ENCODE data around the gene POM121L2. TPM values are rescaled to one million over a fixed set of nuclear protein-coding genes. Genes with fewer than 3 reads are reported as not detected.

POM121L2 gene
- total RNA-seq, 2 experiments from 2014 or later: not detected

- TF ChIP-seq, protein P1, sequence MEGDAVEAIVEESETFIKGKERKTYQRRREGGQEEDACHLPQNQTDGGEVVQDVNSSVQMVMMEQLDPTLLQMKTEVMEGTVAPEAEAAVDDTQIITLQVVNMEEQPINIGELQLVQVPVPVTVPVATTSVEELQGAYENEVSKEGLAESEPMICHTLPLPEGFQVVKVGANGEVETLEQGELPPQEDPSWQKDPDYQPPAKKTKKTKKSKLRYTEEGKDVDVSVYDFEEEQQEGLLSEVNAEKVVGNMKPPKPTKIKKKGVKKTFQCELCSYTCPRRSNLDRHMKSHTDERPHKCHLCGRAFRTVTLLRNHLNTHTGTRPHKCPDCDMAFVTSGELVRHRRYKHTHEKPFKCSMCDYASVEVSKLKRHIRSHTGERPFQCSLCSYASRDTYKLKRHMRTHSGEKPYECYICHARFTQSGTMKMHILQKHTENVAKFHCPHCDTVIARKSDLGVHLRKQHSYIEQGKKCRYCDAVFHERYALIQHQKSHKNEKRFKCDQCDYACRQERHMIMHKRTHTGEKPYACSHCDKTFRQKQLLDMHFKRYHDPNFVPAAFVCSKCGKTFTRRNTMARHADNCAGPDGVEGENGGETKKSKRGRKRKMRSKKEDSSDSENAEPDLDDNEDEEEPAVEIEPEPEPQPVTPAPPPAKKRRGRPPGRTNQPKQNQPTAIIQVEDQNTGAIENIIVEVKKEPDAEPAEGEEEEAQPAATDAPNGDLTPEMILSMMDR (IDR thresholded peaks at IDR 0.05): no peak
- Mint-ChIP-seq H3K36me3 (ENCODE audit: low read depth) (no peaks in the 10 kb centered on the region), H3K27me3 (peaks cover 27% of the 10 kb centered on the region), H3K4me1 (ENCODE audit: low read depth) (no peaks in the 10 kb centered on the region), H3K4me3 (no peak overlapping the region), H3K27ac (no peak overlapping the region), H3K9me3 (no peaks in the 10 kb centered on the region)
- ChIA-PET CTCF (no interaction called here), POLR2A (no interaction called here)
- ATAC-seq (no peak), DNase-seq (no peak)
- intact Hi-C loops (cut with micrococcal nuclease): no loop called here
These were observed 9.8 kb upstream of the POM121L2 start for GRCh38 chr6:27321901-27322300.

DNA sequence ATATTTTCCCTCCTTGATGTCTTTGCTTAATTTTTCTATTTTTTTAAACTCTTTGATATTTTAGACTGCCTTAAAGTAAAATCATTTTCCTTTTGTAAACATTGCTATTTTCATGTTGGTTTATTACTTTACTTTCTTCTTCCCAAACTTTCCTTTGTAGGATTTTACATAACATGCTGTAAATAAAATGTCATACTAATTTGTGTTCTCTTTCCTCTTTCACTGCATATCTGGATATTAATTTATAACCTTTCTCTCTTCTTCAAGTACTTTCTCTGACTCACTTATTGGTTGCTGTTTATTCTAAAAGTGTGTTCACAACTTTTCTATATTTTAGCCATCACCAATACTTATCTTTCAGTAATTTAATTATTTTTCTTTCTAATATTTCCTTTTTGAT lies 9.3 kb upstream of the POM121L2 start:
- Mint-ChIP-seq H3K27ac (no peak overlapping the region), H3K27me3 (peaks cover 26% of the 10 kb centered on the region), H3K9me3 (no peaks in the 10 kb centered on the region), H3K36me3 (ENCODE audit: low read depth) (no peaks in the 10 kb centered on the region), H3K4me1 (ENCODE audit: low read depth) (no peaks in the 10 kb centered on the region), H3K4me3 (no peak overlapping the region)
- intact Hi-C loops (cut with micrococcal nuclease): no loop called here
- TF ChIP-seq, protein P1 (IDR thresholded peaks at IDR 0.05): no peak
- POLR2A ChIA-PET: no interaction called here
- DNase-seq (no peak), ATAC-seq (no peak)
- CTCF ChIA-PET: no interaction called here

DNA sequence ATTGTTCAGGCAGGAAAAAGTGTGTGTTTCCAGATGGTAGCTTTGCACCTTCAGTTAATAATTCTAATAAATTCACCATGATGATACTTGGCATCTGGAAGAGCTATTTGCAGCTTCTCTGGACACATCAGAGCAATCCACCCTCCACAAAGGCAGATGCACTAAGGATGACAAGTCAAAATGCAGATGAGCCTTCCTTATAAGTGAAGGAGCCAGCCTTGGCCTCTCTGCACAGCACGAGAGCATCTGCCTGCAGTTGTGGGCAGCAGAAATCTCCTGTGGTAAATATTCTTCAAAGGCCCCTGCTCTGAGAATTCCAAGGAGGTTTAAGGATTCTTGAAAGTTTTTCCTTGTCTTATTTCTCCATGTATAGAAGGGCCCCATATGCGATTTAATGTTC lies 6.9 kb upstream of the POM121L2 start:
- H3K4me1 Mint-ChIP-seq (ENCODE audit: low read depth): no peaks in the 10 kb centered on the region
- ATAC-seq: no peak
- no peak for DNase-seq
- peaks cover 27% of the 10 kb centered on the region for H3K27me3 Mint-ChIP-seq
- H3K9me3 Mint-ChIP-seq: no peaks in the 10 kb centered on the region
- CTCF ChIA-PET: no interaction called here
- POLR2A ChIA-PET: no interaction called here
- H3K27ac Mint-ChIP-seq: no peak overlapping the region
- TF ChIP-seq, protein P1 (IDR thresholded peaks at IDR 0.05): no peak
- no peak overlapping the region for H3K4me3 Mint-ChIP-seq
- intact Hi-C loops (cut with micrococcal nuclease): loop anchor here (10.0 kb wide), 1 partner anchor 286 kb away; no protein-coding TSS in a partner anchor
- no peaks in the 10 kb centered on the region for H3K36me3 Mint-ChIP-seq (ENCODE audit: low read depth)

DNA sequence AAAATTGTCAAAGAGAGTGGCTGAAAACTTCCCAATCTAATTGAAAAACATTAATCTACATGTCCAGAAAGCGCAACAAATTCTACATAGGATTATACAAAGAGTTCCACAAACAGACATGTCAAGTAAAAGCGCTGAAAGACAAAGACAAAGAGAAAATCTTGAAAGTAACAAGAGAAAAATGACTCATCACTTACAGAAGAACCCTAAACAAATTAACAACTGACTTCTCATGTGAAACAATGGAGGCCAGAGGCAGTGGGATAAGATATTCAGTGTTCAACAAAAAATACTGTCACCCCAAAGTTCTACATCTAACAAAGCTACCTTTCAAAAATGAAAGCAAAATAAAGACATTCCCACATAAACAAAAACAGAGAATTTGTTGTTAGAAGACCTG lies 2.0 kb upstream of the POM121L2 start:
- CTCF ChIA-PET: interaction anchor here (1.0 to 1.1 kb wide), 3 partner anchors 256 to 482 kb away, joined by 3 to 4 read pairs (median 3); no protein-coding TSS in a partner anchor

DNA sequence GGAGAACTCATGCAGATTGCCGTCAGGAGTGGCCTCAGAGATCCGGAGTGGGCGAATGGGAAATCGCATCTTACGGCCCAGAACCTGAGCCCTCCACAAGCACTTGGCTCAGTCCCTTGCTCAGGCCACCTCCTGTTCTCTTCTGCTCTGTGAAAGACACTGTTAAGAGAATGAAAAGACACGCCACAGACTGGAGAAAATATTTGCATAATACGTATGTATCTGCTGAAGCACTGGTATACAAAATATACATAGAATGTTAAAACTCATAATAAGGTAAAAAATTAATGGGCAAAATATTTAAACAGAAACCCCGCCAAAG lies 838 bp upstream of the POM121L2 start:
- TF ChIP-seq, protein P1 (IDR thresholded peaks at IDR 0.05): peak; percentile 8
- Mint-ChIP-seq H3K36me3 (ENCODE audit: low read depth) (no peaks in the 10 kb centered on the region), H3K4me3 (peak overlapping the region; percentile 75), H3K27me3 (peaks cover 57% of the 10 kb centered on the region), H3K27ac (no peak overlapping the region), H3K9me3 (no peaks in the 10 kb centered on the region), H3K4me1 (ENCODE audit: low read depth) (peaks cover 5% of the 10 kb centered on the region)
- no peak for DNase-seq
- ChIA-PET POLR2A (interaction anchor here (0.5 to 1.5 kb wide), 3 partner anchors 86 to 185 kb away, joined by 3 read pairs; no protein-coding TSS in a partner anchor), CTCF (interaction anchor here (0.6 to 1.5 kb wide), 26 partner anchors 9 to 483 kb away, joined by 3 to 7 read pairs (median 4); no protein-coding TSS in a partner anchor)
- ATAC-seq: peak; percentile 30
- intact Hi-C loops (cut with micrococcal nuclease): loop anchor here (5.0 to 10.0 kb wide), 2 partner anchors 126 to 292 kb away; no protein-coding TSS in a partner anchor

More for the DNA sequence above, 2.0 kb upstream of the POM121L2 start:
- H3K4me1 Mint-ChIP-seq (ENCODE audit: low read depth): peaks cover 5% of the 10 kb centered on the region
- TF ChIP-seq, protein P1 (IDR thresholded peaks at IDR 0.05): no peak
- H3K27me3 Mint-ChIP-seq: peaks cover 49% of the 10 kb centered on the region
- no peaks in the 10 kb centered on the region for H3K36me3 Mint-ChIP-seq (ENCODE audit: low read depth)
- intact Hi-C loops (cut with micrococcal nuclease): loop anchor here (5.0 to 10.0 kb wide), 2 partner anchors 127 to 291 kb away; no protein-coding TSS in a partner anchor
- H3K27ac Mint-ChIP-seq: no peak overlapping the region
- POLR2A ChIA-PET: no interaction called here
- H3K4me3 Mint-ChIP-seq: no peak overlapping the region
- no peaks in the 10 kb centered on the region for H3K9me3 Mint-ChIP-seq
- DNase-seq (no peak), ATAC-seq (no peak)
